Endothelial cell of umbilical vein (primary cell): ENCODE data around the gene HKDC1. TPM values are rescaled to one million over a fixed set of nuclear protein-coding genes. Genes with fewer than 3 reads are reported as not detected.

ENCODE experiments used
- BruUV-seq: library from RNA; stranded (reverse); fragments of 400-500 nt; replicated peaks from 2 replicates; lab custom pipeline; 2021; lab: Mats Ljungman, UMichigan
- CTCF ChIA-PET: fragments of 300-600, 350-600 bp; sonication (Branson Sonifier 250); formaldehyde crosslinking; loops from one replicate; lab custom pipeline; 2021; ENCODE audit warnings: antibody characterized with exemption, inconsistent platforms; lab: Charles Lee
- POLR2A ChIA-PET: fragments of 300-600, 350-600 bp; sonication (Branson Sonifier 250); formaldehyde crosslinking; loops from one replicate; lab custom pipeline; 2021; ENCODE audit warnings: antibody characterized with exemption, inconsistent platforms; lab: Charles Lee
- DNase-seq: peaks from one replicate; pipeline ENCODE4 v3.0.0-alpha.2; 2011; ENCODE audit warnings: low read depth, low spot score
- FAIRE-seq: peaks from 2 replicates; lab custom pipeline; 2011; peaks lifted over from hg19 to GRCh38; lab: Jason Lieb, UNC
- H2AFZ ChIP-seq: 2 replicates; pipeline ENCODE4 v1.6.0; 2012; ENCODE audit warnings: low read depth, low read length, control low read depth, inconsistent platforms
- H3K27ac ChIP-seq: 2 replicates; pipeline ENCODE4 v1.5.1; 2011; ENCODE audit warnings: low read depth, mild to moderate bottlenecking, control low read depth, low read length, moderate library complexity; ENCODE audit not compliant: insufficient read depth
- H3K27me3 ChIP-seq, 2 experiments: 2 replicates each; pipeline versions ENCODE4 v1.6.0 to v1.6.1; 2011; ENCODE audit warnings: low read length in 2 of 2, mixed read lengths in 1 of 2; ENCODE audit not compliant: control insufficient read depth in 2 of 2, insufficient read depth in 2 of 2
- H3K36me3 ChIP-seq, 2 experiments: 2 replicates in 1 of 2; 3 replicates in 1 of 2; pipeline ENCODE4 v1.5.1; 2011; ENCODE audit warnings: low read length in 2 of 2, mild to moderate bottlenecking in 1 of 2, moderate library complexity in 1 of 2; ENCODE audit not compliant: control insufficient read depth in 2 of 2, insufficient read depth in 2 of 2; ENCODE audit errors: extremely low read depth in 1 of 2
- H3K4me1 ChIP-seq: 3 replicates; pipeline ENCODE4 v1.5.1; 2011; ENCODE audit warnings: mild to moderate bottlenecking, low read length; ENCODE audit not compliant: control insufficient read depth, insufficient read depth; ENCODE audit errors: extremely low read depth
- H3K4me2 ChIP-seq: 2 replicates; pipeline ENCODE4 v1.6.1; 2011; ENCODE audit warnings: low read length, control low read depth, mixed read lengths; ENCODE audit not compliant: insufficient read depth
- H3K4me3 ChIP-seq, 3 experiments: fragments of 200-600 bp in 1 of 3; sonication (generic), shearing (Covaris generic) in 1 of 3; replicated peaks in 1 of 3; 2 replicates each; pipeline ENCODE4 v1.5.1; 2011 to 2016; ENCODE audit warnings: control low read depth in 3 of 3, low read length in 3 of 3, mild to moderate bottlenecking in 2 of 3, inconsistent platforms in 1 of 3, low read depth in 1 of 3, moderate library complexity in 1 of 3; ENCODE audit not compliant: insufficient read depth in 1 of 3
- H3K79me2 ChIP-seq: 2 replicates; pipeline ENCODE4 v1.6.0; 2012; ENCODE audit warnings: low read length, inconsistent platforms; ENCODE audit not compliant: control insufficient read depth, insufficient read depth
- H3K9ac ChIP-seq: replicated peaks from 2 replicates; pipeline ENCODE3; 2011; ENCODE audit warnings: low read length, control low read depth; ENCODE audit not compliant: insufficient read depth; ENCODE audit errors: extremely low read depth
- H3K9me1 ChIP-seq: replicated peaks from 3 replicates; pipeline ENCODE4 v1.6.0; 2011; ENCODE audit warnings: mild to moderate bottlenecking, low read length; ENCODE audit not compliant: control insufficient read depth, insufficient read depth; ENCODE audit errors: extremely low read depth
- H3K9me3 ChIP-seq: replicated peaks from 2 replicates; pipeline ENCODE4 v1.5.1; 2012; ENCODE audit warnings: low read length, inconsistent platforms; ENCODE audit not compliant: control insufficient read depth, insufficient read depth
- H4K20me1 ChIP-seq: replicated peaks from 2 replicates; pipeline ENCODE3; 2011; ENCODE audit warnings: mild to moderate bottlenecking, low read length; ENCODE audit not compliant: control insufficient read depth, insufficient read depth; ENCODE audit errors: extremely low read depth
- EZH2 ChIP-seq: IDR thresholded peaks from 2 replicates; pipeline ENCODE4 v1.6.1; 2012; ENCODE audit warnings: borderline replicate concordance, low read depth, mild to moderate bottlenecking, moderate library complexity, low read length, inconsistent platforms; ENCODE audit not compliant: severe bottlenecking
- FOS ChIP-seq: IDR thresholded peaks from 2 replicates; pipeline ENCODE4 v1.6.1; 2011; ENCODE audit warnings: mild to moderate bottlenecking, low read length, moderate library complexity, borderline replicate concordance; ENCODE audit not compliant: insufficient read depth
- GATA2 ChIP-seq: IDR thresholded peaks from 2 replicates; pipeline ENCODE4 v1.7.0; 2011; ENCODE audit warnings: low read depth, mild to moderate bottlenecking, moderate library complexity, mixed read lengths, low read length; ENCODE audit not compliant: insufficient read length, insufficient read depth
- JUN ChIP-seq: IDR thresholded peaks from 2 replicates; pipeline ENCODE4 v1.6.1; 2011; ENCODE audit warnings: borderline replicate concordance, low read depth; ENCODE audit not compliant: insufficient read length, insufficient read depth
- MYC ChIP-seq: IDR thresholded peaks from one replicate; pipeline ENCODE4 v1.6.1; 2011; ENCODE audit warnings: mild to moderate bottlenecking, low read depth, low read length
- POLR2A ChIP-seq: IDR thresholded peaks from 2 replicates; pipeline ENCODE4 v1.6.1; 2012; ENCODE audit warnings: low read depth, mild to moderate bottlenecking, control low read depth, low read length
- POLR2AphosphoS5 ChIP-seq: IDR thresholded peaks from 2 replicates; pipeline ENCODE4 v1.6.1; 2012; ENCODE audit warnings: low read depth, mild to moderate bottlenecking, control low read depth, low read length, moderate library complexity; ENCODE audit not compliant: insufficient read depth
- dilution Hi-C: fragments of 300-500 bp; cut with MboI; formaldehyde crosslinking; loops from one replicate; pipeline ENCODE4 v1.15.0; 2019; ENCODE audit warnings: low sequenced_read_pairs; ENCODE audit not compliant: extremely low pct_ligation_motif_present
- intact Hi-C: fragments of 100-400 bp; cut with micrococcal nuclease; formaldehyde crosslinking; loops from one replicate; pipeline ENCODE4 v1.10.0; 2022
- polyA plus RNA-seq, 4 experiments: library from polyadenylated mRNA; depleted of rRNA in 3 of 4; stranded (reverse) in 3 of 4; unstranded in 1 of 4; fragments of >200 nt; gene quantifications; 2 replicates each; pipeline versions ENCODE4 v1.2.1 to v1.2.3, GENCODE V29; 2011 to 2012; ENCODE audit warnings: missing spikeins in 1 of 4
- total RNA-seq: library from RNA; stranded (reverse); gene quantifications from 2 replicates; pipeline ENCODE4 v1.2.3, GENCODE V29; 2021
- TF ChIP-seq, protein P1 (sequence below), 2 donors: IDR thresholded peaks; 1 replicate in 1 of 2; 2 replicates in 1 of 2; pipeline ENCODE4 v1.5.1; 2011; ENCODE audit warnings: low read length in 2 of 2, mild to moderate bottlenecking in 2 of 2, moderate library complexity in 2 of 2, control low read depth in 1 of 2, inconsistent platforms in 1 of 2, low read depth in 1 of 2; ENCODE audit not compliant: insufficient read depth in 1 of 2; ENCODE audit errors: extremely low read depth in 1 of 2
- TF ChIP-seq, protein P2 (sequence below): IDR thresholded peaks from 2 replicates; pipeline ENCODE4 v1.6.1; 2011; ENCODE audit not compliant: insufficient read depth, insufficient read length

The HKDC1 gene
- total and polyA plus RNA-seq, 2 donors (not counting 3 experiments of a cell fraction or from before 2014, with no cell fraction given), result not detected

DNA sequence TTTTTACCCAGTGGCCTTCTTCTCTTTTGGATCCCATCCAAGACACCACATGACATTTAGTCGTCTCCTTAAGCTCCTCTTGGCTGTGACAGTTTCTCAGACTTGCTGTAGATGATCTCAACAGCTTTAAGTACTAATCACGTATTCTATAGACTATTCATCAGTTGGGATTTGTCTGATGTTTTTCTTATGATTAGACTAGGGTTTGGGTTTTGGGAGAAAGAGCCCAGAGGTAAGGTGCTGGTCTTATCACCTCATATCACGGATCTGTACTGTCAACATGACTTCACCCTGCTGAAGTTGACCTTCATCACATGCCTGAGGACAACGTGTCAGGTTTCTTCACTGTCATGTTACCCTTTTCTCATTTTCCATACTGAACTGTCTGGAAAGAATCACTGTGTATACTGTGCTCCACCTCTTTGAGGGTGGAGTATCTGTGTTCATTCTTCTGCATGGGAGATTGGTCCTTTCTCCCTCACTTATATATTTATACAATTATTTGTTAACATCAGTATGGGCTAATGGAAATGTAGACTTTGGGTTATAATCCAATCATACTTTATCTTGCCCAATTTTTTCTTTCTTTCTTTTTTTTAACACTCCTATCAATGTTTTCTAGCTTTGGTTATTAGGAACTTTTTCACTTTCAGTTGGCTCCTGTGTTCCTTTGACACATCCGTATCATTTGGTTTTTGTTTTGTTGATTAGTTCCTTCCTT, 6.4 kb upstream of the HKDC1 start:
- CTCF ChIA-PET, result no interaction called here
- FAIRE-seq, result no peak
- Histone ChIP-seq H3K4me2 (no peak overlapping the region), H3K9me3 (no peaks in the 10 kb centered on the region), H3K9me1 (no peaks in the 10 kb centered on the region), H3K9ac (no peak overlapping the region), H3K79me2 (no peaks in the 10 kb centered on the region), H3K27ac (no peak overlapping the region), H2AFZ (no peak overlapping the region), H3K36me3 (peaks cover 0 to under 1% of the 10 kb centered on the region in 2 experiments), H3K4me3 (no peak overlapping the region), H4K20me1 (no peaks in the 10 kb centered on the region), H3K27me3 (peaks cover 0 to 2% of the 10 kb centered on the region in 2 experiments), H3K4me1 (peaks cover 20% of the 10 kb centered on the region)
- BruUV-seq, result no TSS peak
- POLR2A ChIA-PET, result no interaction called here
- TF ChIP-seq MYC (no peak), JUN (no peak), GATA2 (no peak), POLR2AphosphoS5 (no peak), FOS (no peak), EZH2 (no peak), POLR2A (no peak)
- TF ChIP-seq, protein P1, sequence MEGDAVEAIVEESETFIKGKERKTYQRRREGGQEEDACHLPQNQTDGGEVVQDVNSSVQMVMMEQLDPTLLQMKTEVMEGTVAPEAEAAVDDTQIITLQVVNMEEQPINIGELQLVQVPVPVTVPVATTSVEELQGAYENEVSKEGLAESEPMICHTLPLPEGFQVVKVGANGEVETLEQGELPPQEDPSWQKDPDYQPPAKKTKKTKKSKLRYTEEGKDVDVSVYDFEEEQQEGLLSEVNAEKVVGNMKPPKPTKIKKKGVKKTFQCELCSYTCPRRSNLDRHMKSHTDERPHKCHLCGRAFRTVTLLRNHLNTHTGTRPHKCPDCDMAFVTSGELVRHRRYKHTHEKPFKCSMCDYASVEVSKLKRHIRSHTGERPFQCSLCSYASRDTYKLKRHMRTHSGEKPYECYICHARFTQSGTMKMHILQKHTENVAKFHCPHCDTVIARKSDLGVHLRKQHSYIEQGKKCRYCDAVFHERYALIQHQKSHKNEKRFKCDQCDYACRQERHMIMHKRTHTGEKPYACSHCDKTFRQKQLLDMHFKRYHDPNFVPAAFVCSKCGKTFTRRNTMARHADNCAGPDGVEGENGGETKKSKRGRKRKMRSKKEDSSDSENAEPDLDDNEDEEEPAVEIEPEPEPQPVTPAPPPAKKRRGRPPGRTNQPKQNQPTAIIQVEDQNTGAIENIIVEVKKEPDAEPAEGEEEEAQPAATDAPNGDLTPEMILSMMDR (IDR thresholded peaks at IDR 0.05; ENCODE audit: extremely low read depth in 1 of 2, insufficient read depth in 1 of 2, low read depth in 1 of 2, low read length in 2 of 2), result no peak
- TF ChIP-seq, protein P2, sequence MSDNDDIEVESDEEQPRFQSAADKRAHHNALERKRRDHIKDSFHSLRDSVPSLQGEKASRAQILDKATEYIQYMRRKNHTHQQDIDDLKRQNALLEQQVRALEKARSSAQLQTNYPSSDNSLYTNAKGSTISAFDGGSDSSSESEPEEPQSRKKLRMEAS, result no peak
- DNase-seq, result no peak
- intact Hi-C loops (no loop called here), dilution Hi-C loops (no loop called here)
